GM23338 (cell line): ENCODE measurements around the gene TRH. TPM values are rescaled to one million over a fixed set of nuclear protein-coding genes. Genes with fewer than 3 reads are reported as not detected.

Source experiments
- ATAC-seq: fragments of 200-7000 bp; cut with Tn5 transposase; 3 replicates; pipeline ENCODE4 v1.9.1; 2020
- DNase-seq: peaks from one replicate; pipeline ENCODE4 v3.0.0-alpha.2; 2015; ENCODE audit warnings: low spot score
- H2AFZ ChIP-seq: fragments of 200-600 bp; sonication (generic); 2 replicates; pipeline ENCODE4 v1.8.0; 2016; ENCODE audit warnings: antibody characterized with exemption, mild to moderate bottlenecking, moderate library complexity
- H3F3A ChIP-seq: fragments of 200-600 bp; sonication (generic); replicated peaks from 2 replicates; pipeline ENCODE4 v1.8.0; 2017; ENCODE audit warnings: antibody characterized with exemption, mixed run types, low read depth
- H3K27ac ChIP-seq: fragments of 200-600 bp; sonication (generic); 2 replicates; pipeline ENCODE4 v1.6.1; 2016; ENCODE audit warnings: low read depth
- H3K27me3 ChIP-seq: fragments of 200-600 bp; sonication (generic); 2 replicates; pipeline ENCODE4 v1.8.0; 2016; ENCODE audit warnings: mild to moderate bottlenecking, mixed run types, moderate library complexity; ENCODE audit not compliant: insufficient read depth
- H3K36me3 ChIP-seq: fragments of 200-600 bp; sonication (generic); 2 replicates; pipeline ENCODE4 v1.8.0; 2016; ENCODE audit warnings: mild to moderate bottlenecking; ENCODE audit not compliant: insufficient read depth
- H3K4me1 ChIP-seq: fragments of 200-600 bp; sonication (generic); 2 replicates; pipeline ENCODE4 v1.8.0; 2016; ENCODE audit warnings: mild to moderate bottlenecking, moderate library complexity; ENCODE audit not compliant: insufficient read depth
- H3K4me2 ChIP-seq: fragments of 200-600 bp; sonication (generic); 2 replicates; pipeline ENCODE4 v1.7.1; 2017; ENCODE audit warnings: mixed run types
- H3K4me3 ChIP-seq: fragments of 200-600 bp; sonication (generic); 2 replicates; pipeline ENCODE4 v1.6.1; 2016; ENCODE audit warnings: mixed run types
- H3K79me2 ChIP-seq: fragments of 200-600 bp; sonication (generic); replicated peaks from 2 replicates; pipeline ENCODE4 v1.8.0; 2017; ENCODE audit warnings: mild to moderate bottlenecking; ENCODE audit not compliant: insufficient read depth
- H3K9me2 ChIP-seq: fragments of 200-600 bp; sonication (generic); 2 replicates; pipeline ENCODE4 v1.8.0; 2017; ENCODE audit not compliant: insufficient read depth
- H4K20me1 ChIP-seq: fragments of 200-600 bp; sonication (generic); replicated peaks from 2 replicates; pipeline ENCODE4 v1.8.0; 2017; ENCODE audit warnings: mild to moderate bottlenecking; ENCODE audit not compliant: insufficient read depth
- H3K27ac Mint-ChIP-seq: 2 replicates; pipeline ENCODE4 v1.8.0; 2020; ENCODE audit warnings: inconsistent platforms, mild to moderate bottlenecking, moderate library complexity, mixed read lengths
- H3K27me3 Mint-ChIP-seq: 3 replicates; pipeline ENCODE4 v1.8.0; 2022; ENCODE audit warnings: low read depth, mild to moderate bottlenecking, moderate library complexity, mixed read lengths, inconsistent platforms; ENCODE audit not compliant: insufficient read depth, poor library complexity
- H3K36me3 Mint-ChIP-seq: 3 replicates; pipeline ENCODE4 v1.8.0; 2021; ENCODE audit warnings: low read depth, mild to moderate bottlenecking, inconsistent platforms, moderate library complexity, mixed read lengths
- H3K4me1 Mint-ChIP-seq: 3 replicates; pipeline ENCODE4 v1.8.0; 2020; ENCODE audit warnings: mild to moderate bottlenecking, inconsistent platforms, mixed read lengths
- H3K4me3 Mint-ChIP-seq: 3 replicates; pipeline ENCODE4 v1.8.0; 2021; ENCODE audit warnings: moderate library complexity, mild to moderate bottlenecking, inconsistent platforms, mixed read lengths
- H3K9me3 Mint-ChIP-seq: 3 replicates; pipeline ENCODE4 v1.8.0; 2020; ENCODE audit warnings: moderate library complexity, mild to moderate bottlenecking, inconsistent platforms, mixed read lengths
- CTCF ChIP-seq, 2 experiments: fragments of 200-600 bp in 1 of 2; sonication (generic) in 1 of 2; conservative IDR thresholded peaks; 2 replicates each; pipeline versions ENCODE4 v1.5.1 to v1.6.1; 2016 to 2017; ENCODE audit warnings: antibody characterized with exemption in 2 of 2, low read depth in 2 of 2, mild to moderate bottlenecking in 2 of 2, moderate library complexity in 1 of 2
- ETS1 ChIP-seq: IDR thresholded peaks from 2 replicates; pipeline ENCODE4 v1.6.1; 2016; ENCODE audit warnings: antibody characterized with exemption
- EZH2 ChIP-seq: fragments of 200-600 bp; sonication (generic); IDR thresholded peaks from one replicate; pipeline ENCODE4 v1.8.0; 2017; ENCODE audit warnings: antibody characterized with exemption, mild to moderate bottlenecking, low read depth; ENCODE audit not compliant: unreplicated experiment
- JUNB ChIP-seq: IDR thresholded peaks from one replicate; pipeline ENCODE4 v1.6.1; 2016; ENCODE audit warnings: antibody characterized with exemption; ENCODE audit not compliant: unreplicated experiment
- POLR2AphosphoS5 ChIP-seq: IDR thresholded peaks from 2 replicates; pipeline ENCODE4 v1.6.1; 2016; ENCODE audit warnings: antibody characterized with exemption, low read depth
- REST ChIP-seq: IDR thresholded peaks from one replicate; pipeline ENCODE4 v1.6.1; 2018; ENCODE audit warnings: antibody characterized with exemption; ENCODE audit not compliant: unreplicated experiment
- STAT1 ChIP-seq: IDR thresholded peaks from one replicate; pipeline ENCODE4 v1.6.1; 2016; ENCODE audit warnings: antibody characterized with exemption; ENCODE audit not compliant: unreplicated experiment
- ZNF331 ChIP-seq: fragments of 250-450 bp; sonication (Bioruptor Pico); IDR thresholded peaks from 2 replicates; pipeline ENCODE4 v1.5.0; 2020; ENCODE audit warnings: low read depth, mild to moderate bottlenecking, moderate library complexity
- polyA plus RNA-seq: library from polyadenylated mRNA; unstranded; fragments of >200 nt; fragmentation: Nextera tagmentation; extraction: Ambion mirVana; gene quantifications from 2 replicates; pipeline ENCODE4 v1.2.1, GENCODE V29; 2016
- total RNA-seq: library from RNA; depleted of rRNA; stranded (reverse); fragments of >200 nt; shearing (Covaris generic); gene quantifications from 2 replicates; pipeline ENCODE4 v1.2.3, GENCODE V29; 2014

TRH gene
- total and polyA plus RNA-seq, 2 experiments from 2014 or later, result 0.28 TPM; not detected in 1

GRCh38 chr3:129975705-129976048 is 1.2 kb downstream of the TRH start (continued):
- TF ChIP-seq REST (no peak), POLR2AphosphoS5 (no peak), JUNB (no peak), ZNF331 (CRISPR knock-in tag) (no peak), ETS1 (no peak), STAT1 (no peak), CTCF (conservative IDR thresholded peaks at IDR 0.05; ENCODE audit: low read depth in 2 of 2) (peak; percentile 24 to 43; a peak in 3 of 4 replicates)

GRCh38 chr3:129976286-129976685 is 1.8 kb downstream of the TRH start:
- Histone ChIP-seq H3K27ac (no peak overlapping the region), H3K4me2 (peak overlapping the region; percentile 81), H3K9me2 (no peaks in the 10 kb centered on the region), H3K4me3 (peak overlapping the region; percentile 57; the same call in 1 of the 2 replicates), H4K20me1 (peaks cover 9% of the 10 kb centered on the region), H2AFZ (no peak overlapping the region), H3K4me1 (peaks cover 7% of the 10 kb centered on the region; the same call in 1 of the 2 replicates), H3K27me3 (peaks cover 98% of the 10 kb centered on the region), H3K79me2 (no peaks in the 10 kb centered on the region), H3F3A (0 out of 2 replicates have a peak, but pooled peaks cover 4% of the 10 kb centered on the region), H3K36me3 (no peaks in the 10 kb centered on the region)
- H3K4me3 Mint-ChIP-seq, result peak overlapping the region; percentile 64; the same call in 2 of the 3 replicates
- peaks cover 90% of the 10 kb centered on the region for H3K27me3 Mint-ChIP-seq
- H3K27ac Mint-ChIP-seq, result no peak overlapping the region
- no peaks in the 10 kb centered on the region for H3K36me3 Mint-ChIP-seq
- ATAC-seq (no peak), DNase-seq (no peak)
- no peaks in the 10 kb centered on the region; the same call in 2 of the 3 replicates for H3K9me3 Mint-ChIP-seq
- peaks cover 12% of the 10 kb centered on the region for H3K4me1 Mint-ChIP-seq
- TF ChIP-seq REST (no peak), EZH2 (no peak), ZNF331 (CRISPR knock-in tag) (no peak), ETS1 (no peak), CTCF (conservative IDR thresholded peaks at IDR 0.05; ENCODE audit: low read depth in 2 of 2) (no peak)
